Endothelial cell of umbilical vein (primary cell): Measurements from ENCODE around the gene CCDC186. TPM values are rescaled to one million over a fixed set of nuclear protein-coding genes. Genes with fewer than 3 reads are reported as not detected.

ENCODE experiments used
- BruUV-seq: library from RNA; stranded (reverse); fragments of 400-500 nt; replicated peaks from 2 replicates; lab custom pipeline; 2021; lab: Mats Ljungman, UMichigan
- CTCF ChIA-PET: fragments of 300-600, 350-600 bp; sonication (Branson Sonifier 250); formaldehyde crosslinking; loops from one replicate; lab custom pipeline; 2021; ENCODE audit warnings: antibody characterized with exemption, inconsistent platforms; lab: Charles Lee
- POLR2A ChIA-PET: fragments of 300-600, 350-600 bp; sonication (Branson Sonifier 250); formaldehyde crosslinking; loops from one replicate; lab custom pipeline; 2021; ENCODE audit warnings: antibody characterized with exemption, inconsistent platforms; lab: Charles Lee
- DNase-seq: peaks from one replicate; pipeline ENCODE4 v3.0.0-alpha.2; 2011; ENCODE audit warnings: low read depth, low spot score
- FAIRE-seq: peaks from 2 replicates; lab custom pipeline; 2011; peaks lifted over from hg19 to GRCh38; lab: Jason Lieb, UNC
- H2AFZ ChIP-seq: 2 replicates; pipeline ENCODE4 v1.6.0; 2012; ENCODE audit warnings: low read depth, low read length, control low read depth, inconsistent platforms
- H3K27ac ChIP-seq: 2 replicates; pipeline ENCODE4 v1.5.1; 2011; ENCODE audit warnings: low read depth, mild to moderate bottlenecking, control low read depth, low read length, moderate library complexity; ENCODE audit not compliant: insufficient read depth
- H3K27me3 ChIP-seq, 2 experiments: 2 replicates each; pipeline versions ENCODE4 v1.6.0 to v1.6.1; 2011; ENCODE audit warnings: low read length in 2 of 2, mixed read lengths in 1 of 2; ENCODE audit not compliant: control insufficient read depth in 2 of 2, insufficient read depth in 2 of 2
- H3K36me3 ChIP-seq, 2 experiments: 2 replicates in 1 of 2; 3 replicates in 1 of 2; pipeline ENCODE4 v1.5.1; 2011; ENCODE audit warnings: low read length in 2 of 2, mild to moderate bottlenecking in 1 of 2, moderate library complexity in 1 of 2; ENCODE audit not compliant: control insufficient read depth in 2 of 2, insufficient read depth in 2 of 2; ENCODE audit errors: extremely low read depth in 1 of 2
- H3K4me1 ChIP-seq: 3 replicates; pipeline ENCODE4 v1.5.1; 2011; ENCODE audit warnings: mild to moderate bottlenecking, low read length; ENCODE audit not compliant: control insufficient read depth, insufficient read depth; ENCODE audit errors: extremely low read depth
- H3K4me2 ChIP-seq: 2 replicates; pipeline ENCODE4 v1.6.1; 2011; ENCODE audit warnings: low read length, control low read depth, mixed read lengths; ENCODE audit not compliant: insufficient read depth
- H3K4me3 ChIP-seq, 3 experiments: fragments of 200-600 bp in 1 of 3; sonication (generic), shearing (Covaris generic) in 1 of 3; replicated peaks in 1 of 3; 2 replicates each; pipeline ENCODE4 v1.5.1; 2011 to 2016; ENCODE audit warnings: control low read depth in 3 of 3, low read length in 3 of 3, mild to moderate bottlenecking in 2 of 3, inconsistent platforms in 1 of 3, low read depth in 1 of 3, moderate library complexity in 1 of 3; ENCODE audit not compliant: insufficient read depth in 1 of 3
- H3K79me2 ChIP-seq: 2 replicates; pipeline ENCODE4 v1.6.0; 2012; ENCODE audit warnings: low read length, inconsistent platforms; ENCODE audit not compliant: control insufficient read depth, insufficient read depth
- H3K9ac ChIP-seq: replicated peaks from 2 replicates; pipeline ENCODE3; 2011; ENCODE audit warnings: low read length, control low read depth; ENCODE audit not compliant: insufficient read depth; ENCODE audit errors: extremely low read depth
- H3K9me1 ChIP-seq: replicated peaks from 3 replicates; pipeline ENCODE4 v1.6.0; 2011; ENCODE audit warnings: mild to moderate bottlenecking, low read length; ENCODE audit not compliant: control insufficient read depth, insufficient read depth; ENCODE audit errors: extremely low read depth
- H3K9me3 ChIP-seq: replicated peaks from 2 replicates; pipeline ENCODE4 v1.5.1; 2012; ENCODE audit warnings: low read length, inconsistent platforms; ENCODE audit not compliant: control insufficient read depth, insufficient read depth
- H4K20me1 ChIP-seq: replicated peaks from 2 replicates; pipeline ENCODE3; 2011; ENCODE audit warnings: mild to moderate bottlenecking, low read length; ENCODE audit not compliant: control insufficient read depth, insufficient read depth; ENCODE audit errors: extremely low read depth
- CTCF ChIP-seq, 2 donors: IDR thresholded peaks; 1 replicate in 1 of 2; 2 replicates in 1 of 2; pipeline ENCODE4 v1.5.1; 2011; ENCODE audit warnings: low read length in 2 of 2, mild to moderate bottlenecking in 2 of 2, moderate library complexity in 2 of 2, control low read depth in 1 of 2, inconsistent platforms in 1 of 2, low read depth in 1 of 2; ENCODE audit not compliant: insufficient read depth in 1 of 2; ENCODE audit errors: extremely low read depth in 1 of 2
- EZH2 ChIP-seq: IDR thresholded peaks from 2 replicates; pipeline ENCODE4 v1.6.1; 2012; ENCODE audit warnings: borderline replicate concordance, low read depth, mild to moderate bottlenecking, moderate library complexity, low read length, inconsistent platforms; ENCODE audit not compliant: severe bottlenecking
- FOS ChIP-seq: IDR thresholded peaks from 2 replicates; pipeline ENCODE4 v1.6.1; 2011; ENCODE audit warnings: mild to moderate bottlenecking, low read length, moderate library complexity, borderline replicate concordance; ENCODE audit not compliant: insufficient read depth
- GATA2 ChIP-seq: IDR thresholded peaks from 2 replicates; pipeline ENCODE4 v1.7.0; 2011; ENCODE audit warnings: low read depth, mild to moderate bottlenecking, moderate library complexity, mixed read lengths, low read length; ENCODE audit not compliant: insufficient read length, insufficient read depth
- JUN ChIP-seq: IDR thresholded peaks from 2 replicates; pipeline ENCODE4 v1.6.1; 2011; ENCODE audit warnings: borderline replicate concordance, low read depth; ENCODE audit not compliant: insufficient read length, insufficient read depth
- MYC ChIP-seq: IDR thresholded peaks from one replicate; pipeline ENCODE4 v1.6.1; 2011; ENCODE audit warnings: mild to moderate bottlenecking, low read depth, low read length
- POLR2A ChIP-seq: IDR thresholded peaks from 2 replicates; pipeline ENCODE4 v1.6.1; 2012; ENCODE audit warnings: low read depth, mild to moderate bottlenecking, control low read depth, low read length
- POLR2AphosphoS5 ChIP-seq: IDR thresholded peaks from 2 replicates; pipeline ENCODE4 v1.6.1; 2012; ENCODE audit warnings: low read depth, mild to moderate bottlenecking, control low read depth, low read length, moderate library complexity; ENCODE audit not compliant: insufficient read depth
- dilution Hi-C: fragments of 300-500 bp; cut with MboI; formaldehyde crosslinking; loops from one replicate; pipeline ENCODE4 v1.15.0; 2019; ENCODE audit warnings: low sequenced_read_pairs; ENCODE audit not compliant: extremely low pct_ligation_motif_present
- intact Hi-C: fragments of 100-400 bp; cut with micrococcal nuclease; formaldehyde crosslinking; loops from one replicate; pipeline ENCODE4 v1.10.0; 2022
- polyA plus RNA-seq, 4 experiments: library from polyadenylated mRNA; depleted of rRNA in 3 of 4; stranded (reverse) in 3 of 4; unstranded in 1 of 4; fragments of >200 nt; gene quantifications; 2 replicates each; pipeline versions ENCODE4 v1.2.1 to v1.2.3, GENCODE V29; 2011 to 2012; ENCODE audit warnings: missing spikeins in 1 of 4
- total RNA-seq: library from RNA; stranded (reverse); gene quantifications from 2 replicates; pipeline ENCODE4 v1.2.3, GENCODE V29; 2021
- TF ChIP-seq, protein P1 (sequence below): IDR thresholded peaks from 2 replicates; pipeline ENCODE4 v1.6.1; 2011; ENCODE audit not compliant: insufficient read depth, insufficient read length

Gene CCDC186
- total and polyA plus RNA-seq, 2 donors (not counting 3 experiments of a cell fraction or from before 2014, with no cell fraction given) = 1.8 to 13.4 TPM

GRCh38 chr10:114207349-114207748, 33.3 kb upstream of the CCDC186 start:
- Histone ChIP-seq H3K4me2 (no peak overlapping the region), H2AFZ (no peak overlapping the region), H3K9ac (no peak overlapping the region), H3K9me3 (no peaks in the 10 kb centered on the region), H3K9me1 (no peaks in the 10 kb centered on the region), H3K79me2 (no peaks in the 10 kb centered on the region), H3K27me3 (peaks cover 2 to 3% of the 10 kb centered on the region in 2 experiments), H3K4me1 (no peaks in the 10 kb centered on the region), H4K20me1 (no peaks in the 10 kb centered on the region), H3K27ac (no peak overlapping the region), H3K4me3 (no peak overlapping the region), H3K36me3 (no peaks in the 10 kb centered on the region)
- DNase-seq = no peak
- intact Hi-C loops = no loop called here
- TF ChIP-seq, protein P1, sequence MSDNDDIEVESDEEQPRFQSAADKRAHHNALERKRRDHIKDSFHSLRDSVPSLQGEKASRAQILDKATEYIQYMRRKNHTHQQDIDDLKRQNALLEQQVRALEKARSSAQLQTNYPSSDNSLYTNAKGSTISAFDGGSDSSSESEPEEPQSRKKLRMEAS = no peak
- TF ChIP-seq CTCF (IDR thresholded peaks at IDR 0.05; ENCODE audit: extremely low read depth in 1 of 2, insufficient read depth in 1 of 2, low read depth in 1 of 2, low read length in 2 of 2) (no peak), GATA2 (no peak), POLR2A (no peak), FOS (no peak), JUN (no peak), MYC (no peak), POLR2AphosphoS5 (no peak), EZH2 (no peak)
- ChIA-PET CTCF (no interaction called here), POLR2A (no interaction called here)
- dilution Hi-C loops = no loop called here
- no peak for FAIRE-seq
- BruUV-seq = no TSS peak
